ENCODE data around the gene KRT35.

Gene KRT35

DNA sequence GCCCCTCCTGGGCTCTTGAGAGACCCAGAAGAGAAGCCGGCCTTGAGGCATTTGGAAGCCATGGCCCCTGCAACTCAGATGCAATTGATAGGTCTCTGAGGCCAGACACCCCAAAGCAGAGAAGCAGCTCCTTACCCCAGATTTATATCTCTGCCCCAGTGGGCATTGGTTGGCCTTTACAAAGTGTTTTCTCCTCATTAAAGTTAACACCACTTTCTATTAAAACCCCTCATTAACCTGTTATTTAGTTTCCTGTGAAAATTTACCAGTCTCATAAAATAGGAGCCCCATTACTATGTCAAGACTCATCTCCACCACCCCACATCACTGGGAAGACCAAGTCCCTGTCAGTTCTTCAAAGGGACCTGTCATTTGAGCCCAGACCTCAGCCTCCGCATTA is at the start of gene KRT35:
Gene KRT35, minus strand, starts transcription at position 116 of the 400 bp plus-strand sequence. Its CDS starts 54 bp downstream, at position 62.
- DNase-seq = no peak

DNA sequence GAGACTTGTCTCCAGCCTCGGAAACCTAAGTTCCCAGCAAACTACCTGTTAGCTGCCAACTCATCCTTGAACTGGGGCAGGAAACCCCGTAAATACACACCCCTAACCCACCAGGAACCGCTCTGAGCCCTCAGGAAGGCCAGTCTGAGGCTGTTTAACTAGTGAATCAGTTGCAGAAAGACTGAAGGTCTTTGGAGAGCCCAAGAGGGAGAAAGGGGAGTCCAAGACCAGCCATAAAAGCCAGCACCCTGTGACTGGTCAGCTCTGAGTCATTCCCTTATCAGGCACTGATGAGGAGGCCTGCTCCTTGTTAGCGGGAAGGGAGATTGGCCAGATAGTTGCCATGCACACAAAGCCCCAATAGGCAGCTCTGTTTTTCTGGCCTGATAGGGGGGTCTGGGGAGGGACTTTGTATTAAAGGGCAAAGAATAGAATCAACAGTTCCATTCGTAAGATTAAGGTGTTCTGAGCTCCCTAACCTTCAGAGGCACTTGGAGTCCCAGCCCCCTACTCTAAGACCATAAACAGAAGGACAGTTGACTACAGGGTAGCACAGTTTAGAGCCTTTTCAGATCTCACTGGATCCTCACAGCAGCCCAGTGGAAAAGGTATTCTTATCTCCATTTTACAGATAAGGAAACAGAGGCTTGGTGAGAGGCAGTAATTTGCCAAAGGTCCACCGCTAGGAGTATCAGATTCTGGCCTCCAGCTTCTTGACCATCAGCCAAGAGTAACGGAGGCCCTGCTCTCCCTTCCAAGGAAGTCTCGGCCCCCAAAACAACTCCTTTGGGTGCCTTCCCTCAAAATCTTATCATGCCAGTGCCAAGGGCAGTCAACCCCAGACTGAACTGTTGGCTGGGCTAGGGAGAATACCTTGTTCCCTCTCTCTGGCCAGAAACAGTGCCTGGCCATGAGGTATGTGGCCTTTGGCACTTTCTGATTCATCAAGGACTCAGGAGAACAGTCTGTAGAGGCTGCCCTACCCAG is 49.4 kb upstream of the KRT35 start:
- DNase-seq = no peak

DNA sequence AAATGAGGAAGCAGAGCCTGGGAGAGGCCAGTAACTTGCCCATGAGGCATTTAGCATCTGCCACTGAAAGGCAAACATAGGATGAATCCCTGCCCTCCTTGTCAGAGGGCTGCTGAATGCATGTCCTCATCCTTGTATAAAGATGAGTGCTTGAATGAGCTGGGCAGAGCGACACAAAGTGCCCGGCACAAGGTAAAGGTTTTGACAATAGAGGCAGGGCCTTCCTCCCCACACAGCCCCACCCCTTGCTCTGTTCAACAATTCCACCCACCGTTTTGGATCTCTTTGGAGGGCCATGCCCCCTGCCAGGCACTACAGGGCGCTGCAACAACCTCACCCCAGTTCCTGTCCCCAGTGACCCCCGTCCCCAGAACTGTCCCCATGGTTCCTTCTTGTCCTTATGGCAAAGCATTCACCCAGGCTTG is 48.6 kb upstream of the KRT35 start:
- no peak for DNase-seq

GRCh38 chr17:41528959-41529353 is 48.0 kb upstream of the KRT35 start:
- DNase-seq = no peak

DNA sequence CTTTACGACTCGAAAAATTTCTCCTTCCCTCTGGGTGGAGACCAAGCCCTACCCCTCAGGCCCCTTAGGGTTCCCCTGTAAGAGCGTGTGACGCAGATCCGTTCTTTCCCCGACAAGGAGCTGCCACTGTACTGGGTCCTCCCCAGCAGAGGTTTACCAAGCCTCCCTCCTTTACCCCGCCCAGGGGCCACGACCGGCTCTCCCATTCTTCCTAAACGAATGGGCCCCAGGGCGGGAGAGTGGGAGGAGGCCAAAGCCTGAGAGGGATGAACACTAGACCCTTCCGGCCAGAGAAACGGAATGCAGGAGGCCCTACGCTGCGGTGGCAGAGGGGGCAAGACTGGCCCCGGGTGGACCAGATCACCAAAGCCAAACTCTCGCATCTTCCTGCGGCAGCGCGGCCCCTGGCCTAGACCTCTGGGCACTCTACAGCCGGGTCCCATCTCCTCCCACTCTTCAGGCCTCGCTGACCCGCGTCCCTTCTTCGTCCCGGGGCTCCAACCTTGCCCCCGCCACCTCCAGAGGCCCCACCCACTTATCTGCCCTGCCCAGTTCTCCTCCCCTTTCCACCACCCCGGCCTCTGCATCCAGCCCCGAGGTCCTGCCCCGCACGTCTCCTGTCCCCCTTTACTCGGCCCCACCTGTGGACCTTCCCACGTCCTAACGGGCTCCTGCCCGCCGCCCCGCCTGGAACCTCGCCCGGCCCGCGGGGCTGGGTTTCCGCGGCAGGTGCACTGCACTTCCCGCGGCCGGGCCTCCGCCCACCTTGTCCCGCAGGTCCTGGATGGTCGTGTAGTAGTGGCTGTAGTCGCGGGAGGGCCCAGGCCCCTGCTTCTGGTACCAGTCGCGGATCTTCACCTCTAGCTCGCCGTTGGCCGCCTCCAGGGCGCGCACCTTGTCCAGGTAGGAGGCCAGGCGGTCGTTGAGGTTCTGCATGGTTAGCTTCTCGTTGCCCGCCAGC is 46.4 kb upstream of the KRT35 start:
- no peak for DNase-seq

DNA sequence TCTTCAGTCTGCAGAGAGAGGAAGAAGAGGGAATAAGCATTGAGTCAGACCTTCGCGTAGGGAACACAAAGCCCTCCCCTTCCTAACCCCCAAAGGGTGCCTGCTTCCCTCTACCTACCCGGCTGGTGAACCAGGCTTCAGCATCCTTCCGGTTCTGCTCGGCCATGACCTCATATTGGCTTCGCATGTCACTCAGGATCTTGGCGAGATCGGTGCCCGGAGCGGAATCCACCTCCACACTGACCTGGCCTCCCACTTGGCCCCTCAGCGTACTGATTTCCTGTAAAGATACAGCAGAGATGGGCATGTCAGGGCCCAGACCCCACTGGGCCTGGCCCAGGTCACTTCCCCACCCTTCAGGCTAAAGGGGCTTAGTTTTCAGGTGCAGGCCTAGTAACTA is 43.3 kb upstream of the KRT35 start:
- DNase-seq = no peak

GRCh38 chr17:41523787-41524186 is 42.8 kb upstream of the KRT35 start:
- no peak for DNase-seq

DNA sequence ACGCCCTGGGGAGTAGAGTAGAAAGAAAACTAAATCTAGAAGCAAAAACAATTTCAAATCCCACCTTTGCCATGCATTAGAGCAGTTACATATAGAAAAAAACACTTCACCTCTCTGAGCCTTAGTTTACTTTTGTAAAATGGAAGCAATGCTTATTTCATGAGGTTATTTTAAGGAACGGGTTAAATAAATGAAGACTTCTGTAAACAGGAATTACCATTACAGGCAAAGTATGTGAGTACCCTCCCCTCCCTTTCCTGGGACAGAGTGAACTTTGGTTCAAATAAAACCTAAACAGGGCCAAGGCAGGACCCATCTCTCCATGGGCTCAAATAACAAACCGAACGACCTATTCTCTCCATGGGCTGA is 42.3 kb upstream of the KRT35 start:
- no peak for DNase-seq

DNA sequence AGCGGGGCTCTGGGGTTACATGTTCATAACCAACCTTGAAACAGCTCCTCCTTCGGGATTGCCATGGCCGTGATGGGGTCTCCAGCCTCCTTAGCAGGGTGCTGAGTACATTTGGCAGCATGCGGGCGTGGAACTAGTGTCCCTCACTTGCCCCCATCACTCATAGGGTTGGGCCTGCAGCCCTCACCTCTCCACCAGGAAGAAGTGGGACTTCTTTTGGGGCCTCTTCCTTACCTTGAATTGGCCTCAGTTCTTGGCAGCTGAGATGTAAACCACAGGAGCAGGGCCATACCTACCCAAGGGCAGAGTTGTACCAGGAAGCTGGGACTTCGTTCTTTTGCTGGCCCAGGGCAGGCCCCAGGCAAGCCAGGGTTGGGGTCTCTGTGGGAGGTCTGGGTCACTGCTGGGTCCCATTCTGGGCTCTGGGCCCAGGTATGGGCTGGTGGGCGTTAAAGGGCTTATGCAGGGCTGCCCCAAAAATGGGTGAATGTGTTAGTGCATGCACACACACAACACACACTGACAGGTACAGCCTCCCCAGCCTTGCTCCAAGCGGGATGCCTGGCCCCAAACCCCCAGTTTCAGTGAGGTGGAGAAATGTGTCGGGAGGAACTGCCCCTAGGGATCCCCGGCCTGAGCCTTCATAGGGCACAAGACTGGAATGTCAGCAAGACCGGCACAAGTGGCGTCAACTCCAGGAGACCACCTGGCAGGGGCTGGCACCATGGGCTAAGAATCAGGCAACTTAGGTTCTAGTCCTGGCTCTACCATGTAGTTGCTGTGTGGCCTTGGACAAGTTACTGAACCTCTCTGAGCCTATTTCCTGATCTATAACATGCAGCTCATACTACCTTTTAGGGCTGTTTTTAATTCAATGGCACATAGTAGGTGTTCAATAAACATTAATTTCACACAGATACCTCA is 41.6 kb upstream of the KRT35 start:
- DNase-seq = no peak

DNA sequence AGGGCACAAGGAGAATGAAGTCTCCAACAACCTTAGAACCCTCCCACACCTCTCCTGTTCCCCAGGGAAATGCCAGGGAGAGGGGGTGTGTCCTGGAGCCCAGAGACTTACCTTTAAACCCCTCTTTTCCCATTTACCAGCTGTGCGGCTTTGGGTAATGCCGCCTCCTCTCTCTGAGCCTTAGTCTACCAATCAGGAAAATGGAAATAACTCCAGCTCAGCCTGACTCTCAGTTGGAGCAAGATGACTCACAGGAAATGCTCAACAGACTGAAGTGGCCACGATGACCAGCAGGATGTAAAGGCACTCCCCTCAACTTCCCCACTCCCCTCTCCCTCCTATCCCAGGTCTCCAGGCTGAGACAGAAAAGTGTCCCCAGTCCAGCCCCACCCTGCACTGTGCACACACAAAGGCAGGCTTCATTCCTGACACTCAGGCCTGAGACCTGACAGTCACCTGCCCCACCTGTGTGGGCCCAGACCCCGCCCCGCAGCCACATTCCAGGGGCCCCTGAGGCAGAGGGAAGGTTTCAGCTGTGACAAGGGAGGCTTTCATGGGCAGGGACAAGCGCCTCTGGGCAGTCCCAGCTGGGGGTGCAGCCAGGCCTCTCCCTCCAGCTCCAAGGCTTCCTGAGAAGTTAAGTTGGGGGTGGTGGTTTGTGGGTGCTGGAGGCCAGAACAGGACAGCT is 40.8 kb upstream of the KRT35 start:
- no peak for DNase-seq

DNA sequence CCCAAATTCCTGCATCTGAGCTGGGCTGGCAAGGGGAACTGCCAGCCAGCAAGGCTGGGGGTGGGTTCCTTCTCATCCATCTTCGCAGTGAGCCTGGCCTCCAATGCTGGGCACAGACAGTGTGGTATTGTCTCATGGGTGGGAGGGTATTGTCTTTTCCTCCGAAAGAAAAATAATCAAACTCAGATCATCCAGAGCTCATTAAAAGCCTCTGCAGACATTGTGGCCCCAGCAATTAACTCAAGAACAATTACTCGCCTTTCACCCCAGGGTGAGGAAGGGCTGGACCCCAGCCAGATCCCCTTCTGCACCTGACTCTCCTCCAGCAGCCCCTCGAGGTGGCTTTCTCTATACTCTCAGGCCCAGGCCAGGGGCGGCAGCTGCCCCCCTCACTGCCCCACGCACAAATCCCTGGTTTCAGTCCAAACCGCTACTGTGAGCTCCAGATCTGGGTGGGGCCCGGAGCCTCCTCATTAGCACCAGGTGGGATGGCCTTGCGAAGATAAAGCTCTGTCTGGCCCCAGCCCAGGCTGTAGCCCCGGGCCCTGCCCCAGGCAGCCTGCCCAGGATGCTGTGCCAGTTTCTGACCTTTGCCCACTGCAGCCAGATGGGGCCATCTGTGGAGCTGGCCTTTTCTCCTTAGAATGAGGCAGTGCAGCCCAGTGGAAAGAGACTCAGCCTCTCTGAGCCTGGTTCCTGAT is 40.0 kb upstream of the KRT35 start:
- peak; percentile 1 for DNase-seq

- DNase-seq = peak; percentile 46
These were observed 38.7 kb upstream of the KRT35 start for GRCh38 chr17:41519501-41520224.

DNA sequence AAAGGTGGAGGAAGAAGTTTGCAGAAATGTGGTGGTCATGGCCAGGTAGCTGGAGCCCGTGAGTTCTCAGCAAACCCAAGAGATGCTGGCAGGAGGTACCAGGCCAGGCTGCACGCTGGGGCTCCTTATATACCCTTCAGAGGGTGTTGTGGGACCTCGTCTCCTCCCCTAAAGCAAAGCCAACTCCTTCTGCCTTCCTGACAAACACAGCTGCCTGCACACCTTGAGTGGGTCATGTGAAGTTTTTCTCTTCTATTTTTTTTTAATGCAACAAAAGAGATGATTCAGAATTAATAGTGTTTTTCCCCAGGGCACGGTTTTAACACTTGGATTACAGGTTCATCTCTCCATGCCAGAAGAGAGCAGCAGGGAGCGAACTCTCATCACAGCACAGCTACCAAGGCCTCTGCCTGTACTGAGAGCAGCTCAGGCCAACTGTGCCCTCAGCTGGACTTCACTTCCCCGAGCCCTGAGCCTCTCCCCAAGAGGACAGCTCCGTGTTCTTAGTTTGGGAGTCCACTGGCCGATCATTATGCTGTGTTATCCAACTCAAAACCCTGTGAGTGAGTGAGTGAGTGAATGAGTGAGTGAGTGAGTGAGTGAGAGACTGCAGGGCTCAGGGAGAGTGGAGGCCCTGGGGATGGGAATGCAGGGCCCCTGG is 38.0 kb upstream of the KRT35 start, which contains the start of gene KRT15:
Gene KRT15, minus strand, starts transcription at position 102 of the 661 bp plus-strand sequence. Its CDS starts 63 bp downstream, at position 39.
- peak; percentile 31 for DNase-seq

DNA sequence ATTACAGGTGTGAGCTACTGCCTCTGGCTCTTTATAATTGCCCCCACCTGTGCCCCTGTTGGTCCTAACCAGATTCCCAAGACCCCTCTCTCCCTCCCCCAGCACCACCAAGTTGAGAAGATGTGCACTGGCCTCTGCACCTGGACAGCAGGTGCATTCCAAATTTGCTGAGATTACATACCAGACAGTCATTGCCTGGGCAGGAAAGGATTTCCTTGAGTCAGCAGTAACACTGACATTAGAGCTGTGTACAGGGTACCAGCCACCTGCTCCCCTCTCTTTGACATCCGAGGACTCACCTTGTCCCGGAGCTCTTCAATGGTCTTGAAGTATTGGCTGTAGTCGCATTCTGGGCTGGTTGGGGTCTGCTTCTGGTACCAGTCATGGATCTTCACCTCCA is 37.1 kb upstream of the KRT35 start:
- no peak for DNase-seq

- DNase-seq = no peak
These were observed 35.9 kb upstream of the KRT35 start for GRCh38 chr17:41516830-41517283.

DNA sequence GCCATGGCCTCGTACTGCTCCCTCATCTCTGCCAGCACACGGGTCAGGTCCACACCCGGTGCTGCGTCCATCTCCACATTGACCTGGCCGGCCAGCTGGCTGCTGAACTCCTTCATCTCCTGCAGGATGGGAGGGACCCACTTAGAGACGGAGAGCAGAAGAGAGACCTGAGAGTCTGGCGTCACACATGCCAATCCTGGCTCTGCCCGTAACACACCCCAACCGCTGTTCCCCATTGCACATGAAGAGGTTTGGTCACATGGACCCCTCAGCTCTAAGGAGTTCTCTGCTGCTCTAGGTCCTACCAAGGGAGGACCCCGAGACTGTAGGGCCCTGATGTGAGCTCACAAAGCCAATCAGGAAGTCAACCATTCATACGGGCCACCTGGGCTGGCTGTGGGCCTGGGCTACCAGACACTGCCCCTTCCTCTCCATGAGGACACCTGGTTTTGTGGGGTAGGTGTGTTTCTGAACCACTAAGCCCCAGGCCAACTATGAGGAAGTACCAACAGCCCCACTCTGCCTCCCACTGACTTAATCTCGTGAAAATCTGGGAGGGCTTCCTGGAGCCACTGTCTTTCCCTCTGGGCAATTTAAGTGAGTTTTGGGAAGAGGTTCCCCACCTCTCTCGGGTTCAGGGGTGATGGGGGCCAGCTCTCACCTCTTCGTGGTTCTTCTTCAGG is 35.3 kb upstream of the KRT35 start:
- DNase-seq = no peak

GRCh38 chr17:41513168-41513547 is 32.2 kb upstream of the KRT35 start:
- no peak for DNase-seq

DNA sequence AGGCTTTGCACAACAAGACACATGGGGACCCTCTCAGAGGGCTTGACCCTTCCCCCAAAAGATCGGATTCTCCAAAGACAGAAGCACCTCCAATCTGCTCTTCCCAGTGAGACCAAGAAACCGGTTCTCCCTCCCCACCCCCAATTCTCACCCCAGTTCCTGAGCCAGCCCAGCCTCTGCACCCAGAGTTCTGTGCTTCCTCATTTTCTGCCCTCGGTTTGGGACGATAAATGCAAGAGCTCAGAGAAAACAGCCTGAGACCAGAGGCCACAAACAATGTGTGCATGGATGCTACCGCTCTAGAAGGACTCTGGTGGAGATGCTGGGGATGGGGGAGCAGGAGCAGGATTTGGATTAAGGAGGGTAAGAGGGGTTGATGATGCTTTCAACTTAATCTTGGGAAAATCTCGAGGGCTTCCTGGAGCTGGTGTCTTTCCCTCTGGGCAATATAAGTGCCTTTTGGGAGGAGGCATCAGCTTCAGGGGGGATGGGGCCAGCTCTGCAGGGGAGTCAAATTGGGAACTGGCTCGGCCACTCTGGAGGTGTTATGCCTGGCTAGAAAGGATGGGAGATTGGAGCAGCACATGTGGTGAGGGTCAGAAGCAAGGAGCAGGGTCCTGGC is 31.7 kb upstream of the KRT35 start:
- DNase-seq = no peak

- no peak for DNase-seq
These were observed 30.8 kb upstream of the KRT35 start for GRCh38 chr17:41511716-41512115.
